Measurements from ENCODE around the gene GPC2.
A peak's percentile ranks its signal among the peaks of the same experiment; 100 is the strongest.

Gene GPC2

DNA sequence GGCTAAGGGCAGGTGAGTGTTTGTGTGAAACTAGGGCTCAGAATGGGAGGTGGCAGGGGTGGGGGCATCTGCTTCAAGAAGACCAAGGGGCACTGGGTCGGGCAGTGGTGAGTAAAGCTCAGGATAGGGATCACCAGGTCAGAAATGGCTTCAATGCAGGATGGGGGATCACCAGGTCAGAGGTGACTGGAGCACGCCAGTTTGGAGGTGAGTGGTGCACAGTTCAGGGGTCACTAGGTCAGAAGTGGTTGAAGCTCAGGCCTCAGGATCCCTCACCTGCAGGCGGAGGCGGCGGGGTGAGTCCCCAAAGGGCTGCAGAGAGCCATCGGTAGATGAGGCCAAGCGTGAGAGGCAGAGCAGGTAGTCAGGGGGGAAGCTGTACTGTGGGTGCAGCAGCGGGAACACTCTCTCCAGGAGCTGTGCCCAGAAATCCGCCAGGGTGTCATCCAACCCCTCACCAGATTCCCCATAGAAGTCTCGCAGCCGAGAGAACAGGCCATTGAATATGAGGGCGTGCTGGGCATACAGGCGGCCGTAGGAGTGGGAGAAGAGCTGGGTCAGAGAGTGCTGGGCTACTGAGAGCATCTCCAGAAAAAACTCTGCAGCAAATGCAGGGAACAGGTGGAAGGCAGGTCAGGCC is 1.8 kb downstream of the GPC2 start:
- TF ChIP-seq TAF1 (IDR thresholded peaks at IDR 0.05; ENCODE audit: low read depth) (no peak), RAD21 (IDR thresholded peaks at IDR 0.05; ENCODE audit: low read depth) (no peak), FOXM1 (IDR thresholded peaks at IDR 0.05; ENCODE audit: borderline replicate concordance, low read depth) (no peak)
- TF ChIP-seq, protein P1, sequence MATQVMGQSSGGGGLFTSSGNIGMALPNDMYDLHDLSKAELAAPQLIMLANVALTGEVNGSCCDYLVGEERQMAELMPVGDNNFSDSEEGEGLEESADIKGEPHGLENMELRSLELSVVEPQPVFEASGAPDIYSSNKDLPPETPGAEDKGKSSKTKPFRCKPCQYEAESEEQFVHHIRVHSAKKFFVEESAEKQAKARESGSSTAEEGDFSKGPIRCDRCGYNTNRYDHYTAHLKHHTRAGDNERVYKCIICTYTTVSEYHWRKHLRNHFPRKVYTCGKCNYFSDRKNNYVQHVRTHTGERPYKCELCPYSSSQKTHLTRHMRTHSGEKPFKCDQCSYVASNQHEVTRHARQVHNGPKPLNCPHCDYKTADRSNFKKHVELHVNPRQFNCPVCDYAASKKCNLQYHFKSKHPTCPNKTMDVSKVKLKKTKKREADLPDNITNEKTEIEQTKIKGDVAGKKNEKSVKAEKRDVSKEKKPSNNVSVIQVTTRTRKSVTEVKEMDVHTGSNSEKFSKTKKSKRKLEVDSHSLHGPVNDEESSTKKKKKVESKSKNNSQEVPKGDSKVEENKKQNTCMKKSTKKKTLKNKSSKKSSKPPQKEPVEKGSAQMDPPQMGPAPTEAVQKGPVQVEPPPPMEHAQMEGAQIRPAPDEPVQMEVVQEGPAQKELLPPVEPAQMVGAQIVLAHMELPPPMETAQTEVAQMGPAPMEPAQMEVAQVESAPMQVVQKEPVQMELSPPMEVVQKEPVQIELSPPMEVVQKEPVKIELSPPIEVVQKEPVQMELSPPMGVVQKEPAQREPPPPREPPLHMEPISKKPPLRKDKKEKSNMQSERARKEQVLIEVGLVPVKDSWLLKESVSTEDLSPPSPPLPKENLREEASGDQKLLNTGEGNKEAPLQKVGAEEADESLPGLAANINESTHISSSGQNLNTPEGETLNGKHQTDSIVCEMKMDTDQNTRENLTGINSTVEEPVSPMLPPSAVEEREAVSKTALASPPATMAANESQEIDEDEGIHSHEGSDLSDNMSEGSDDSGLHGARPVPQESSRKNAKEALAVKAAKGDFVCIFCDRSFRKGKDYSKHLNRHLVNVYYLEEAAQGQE (IDR thresholded peaks at IDR 0.05; ENCODE audit: low read depth) = no peak

GRCh38 chr7:100174582-100174981 is 2.6 kb downstream of the GPC2 start:
- TF ChIP-seq, protein P1 (IDR thresholded peaks at IDR 0.05; ENCODE audit: low read depth) = no peak
- TF ChIP-seq ZBTB7A (IDR thresholded peaks at IDR 0.05; ENCODE audit: low read depth) (no peak), TAF1 (IDR thresholded peaks at IDR 0.05; ENCODE audit: low read depth) (no peak), YY1 (IDR thresholded peaks at IDR 0.05; ENCODE audit: low read depth) (no peak)

DNA sequence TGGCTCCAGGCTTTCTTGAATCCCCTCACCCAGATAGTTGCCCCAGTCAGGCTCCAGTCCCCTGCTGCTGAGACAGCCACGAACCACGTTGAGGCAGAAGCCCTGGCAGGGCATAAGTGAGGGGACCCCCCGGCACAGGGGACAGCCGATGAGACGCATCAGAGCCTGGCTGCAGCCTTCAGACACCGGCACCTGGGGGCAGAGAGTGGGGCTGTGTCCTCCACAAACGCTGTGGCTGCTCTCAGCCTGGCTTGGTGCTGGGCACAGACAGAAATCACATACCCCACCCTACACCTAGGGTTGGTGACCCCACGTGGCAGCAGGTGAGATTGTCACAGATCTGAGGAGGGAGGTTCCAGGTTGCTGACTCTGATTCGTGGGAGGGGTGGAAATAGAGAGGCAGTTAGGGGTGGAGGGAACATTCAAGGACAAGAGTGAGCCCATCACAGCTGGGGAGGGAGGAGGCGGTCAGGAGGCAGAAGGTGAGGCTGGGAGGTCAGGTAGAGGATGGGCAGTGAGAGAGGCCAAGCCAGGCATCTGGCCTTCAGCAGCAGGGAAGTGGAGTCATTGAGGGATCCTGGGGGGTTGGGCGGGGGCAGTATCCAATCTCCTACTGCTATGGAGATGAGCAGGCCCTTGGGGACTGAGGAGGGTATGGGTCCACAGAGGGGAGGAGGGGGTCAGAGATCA is 3.2 kb downstream of the GPC2 start:
- TF ChIP-seq NFIC (IDR thresholded peaks at IDR 0.05) = no peak

DNA sequence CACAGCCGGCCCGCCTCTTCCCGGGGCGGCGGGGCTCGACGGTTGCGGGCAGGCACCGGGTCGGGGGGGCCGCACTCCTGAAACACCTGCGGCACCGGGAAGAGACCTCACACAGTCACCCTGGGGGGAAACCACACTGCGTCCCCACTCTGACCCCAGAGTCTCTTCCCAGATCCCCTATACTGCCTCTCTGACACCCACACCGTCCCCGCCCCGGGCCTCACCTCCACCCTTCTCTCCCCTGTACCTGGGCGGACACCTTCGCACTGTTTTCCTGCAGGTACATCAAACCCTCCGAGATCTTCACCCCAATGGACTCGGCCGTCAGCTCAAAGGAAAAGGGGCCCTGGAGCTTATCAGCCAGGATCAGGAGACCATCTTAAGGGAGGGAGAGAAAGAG is 5.3 kb downstream of the GPC2 start:
- no peak for TF ChIP-seq USF1 (IDR thresholded peaks at IDR 0.05)
- TF ChIP-seq TAF1 (IDR thresholded peaks at IDR 0.05; ENCODE audit: low read depth) = no peak
- TF ChIP-seq, protein P1 (IDR thresholded peaks at IDR 0.05; ENCODE audit: low read depth) = no peak
- TF ChIP-seq EP300 (IDR thresholded peaks at IDR 0.05; ENCODE audit: borderline replicate concordance) = no peak
- no peak for TF ChIP-seq CREB1 (IDR thresholded peaks at IDR 0.05; ENCODE audit: low read depth)
- no peak for TF ChIP-seq EGR1 (IDR thresholded peaks at IDR 0.05)

GRCh38 chr7:100171087-100171681 is 6.0 kb downstream of the GPC2 start:
- TF ChIP-seq USF1 (IDR thresholded peaks at IDR 0.05) (no peak), ZBTB7A (IDR thresholded peaks at IDR 0.05; ENCODE audit: low read depth) (peak; percentile 63; the same call in 1 of the 2 replicates)

DNA sequence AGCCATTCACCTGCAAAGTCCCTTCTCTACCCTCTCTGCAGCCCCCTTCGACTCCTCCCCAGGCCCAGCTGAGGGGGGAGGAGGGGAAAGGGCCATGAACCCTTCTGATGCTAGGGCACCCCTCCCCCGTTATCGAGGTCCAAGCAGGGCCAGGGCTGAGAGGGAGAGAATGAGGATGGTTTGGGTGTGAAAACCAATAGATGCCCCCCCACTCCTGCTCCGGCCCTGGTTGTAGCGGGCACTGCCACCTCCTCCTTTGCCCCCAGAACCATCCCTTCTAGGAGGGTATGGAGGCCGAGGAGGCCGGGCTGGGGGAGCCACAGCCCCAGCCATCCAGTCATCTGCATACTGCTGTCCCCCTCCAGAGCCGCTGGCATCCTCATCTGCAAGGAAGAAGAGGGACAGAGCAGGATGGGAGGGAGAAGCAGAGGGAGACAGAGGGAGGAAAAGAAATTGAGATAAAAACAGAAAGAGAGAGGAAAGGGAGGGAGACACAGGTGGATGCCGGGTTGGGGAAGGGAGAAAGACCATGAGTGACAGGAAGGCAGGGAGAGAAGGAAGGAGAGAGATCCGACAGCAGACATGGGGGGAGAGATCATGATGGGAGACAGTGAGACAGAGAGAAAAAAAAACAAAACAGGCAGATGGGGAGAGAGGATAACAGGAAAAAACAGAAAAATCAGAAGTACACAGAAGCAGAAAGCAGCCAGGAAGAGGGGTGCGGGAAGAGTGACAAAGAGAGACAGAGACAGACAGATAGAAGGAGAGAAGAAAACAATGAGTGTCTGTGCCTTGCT is 6.9 kb downstream of the GPC2 start:
- no peak for TF ChIP-seq ZBTB7A (IDR thresholded peaks at IDR 0.05; ENCODE audit: low read depth)
- TF ChIP-seq, protein P2, sequence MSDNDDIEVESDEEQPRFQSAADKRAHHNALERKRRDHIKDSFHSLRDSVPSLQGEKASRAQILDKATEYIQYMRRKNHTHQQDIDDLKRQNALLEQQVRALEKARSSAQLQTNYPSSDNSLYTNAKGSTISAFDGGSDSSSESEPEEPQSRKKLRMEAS (IDR thresholded peaks at IDR 0.05) = no peak
- TF ChIP-seq TCF12 (IDR thresholded peaks at IDR 0.05; ENCODE audit: low read depth) = no peak
- TF ChIP-seq, protein P1 (IDR thresholded peaks at IDR 0.05; ENCODE audit: low read depth) = no peak
- no peak for TF ChIP-seq TEAD4 (IDR thresholded peaks at IDR 0.05)
- no peak for TF ChIP-seq USF1 (IDR thresholded peaks at IDR 0.05)
- no peak for TF ChIP-seq NFIC (IDR thresholded peaks at IDR 0.05)
- no peak for TF ChIP-seq EGR1 (IDR thresholded peaks at IDR 0.05)
- TF ChIP-seq FOXM1 (IDR thresholded peaks at IDR 0.05; ENCODE audit: borderline replicate concordance, low read depth) = no peak
- TF ChIP-seq YY1 (IDR thresholded peaks at IDR 0.05; ENCODE audit: low read depth) = no peak

All from Ishikawa (cell line).